Esophagus squamous epithelium (tissue), 4 donors: Measurements from ENCODE around the gene CYP3A5.

Experiments used
- POLR2A ChIP-seq, 4 donors: fragments of 450-650 bp; IDR thresholded peaks; one replicate each; pipeline ENCODE4 v1.6.1; 2017; ENCODE audit warnings: antibody characterized with exemption in 4 of 4, mild to moderate bottlenecking in 4 of 4, moderate library complexity in 3 of 4
- TF ChIP-seq, protein P1 (sequence below), 6 experiments: fragments of 450-650 bp in 4 of 6; fragments of 200-600 bp in 2 of 6; sonication (generic) in 2 of 6; IDR thresholded peaks; one replicate each; pipeline ENCODE4 v1.5.1; 2016 to 2019; ENCODE audit warnings: antibody characterized with exemption in 6 of 6, mild to moderate bottlenecking in 4 of 6, moderate library complexity in 4 of 6

- TF ChIP-seq, protein P1, sequence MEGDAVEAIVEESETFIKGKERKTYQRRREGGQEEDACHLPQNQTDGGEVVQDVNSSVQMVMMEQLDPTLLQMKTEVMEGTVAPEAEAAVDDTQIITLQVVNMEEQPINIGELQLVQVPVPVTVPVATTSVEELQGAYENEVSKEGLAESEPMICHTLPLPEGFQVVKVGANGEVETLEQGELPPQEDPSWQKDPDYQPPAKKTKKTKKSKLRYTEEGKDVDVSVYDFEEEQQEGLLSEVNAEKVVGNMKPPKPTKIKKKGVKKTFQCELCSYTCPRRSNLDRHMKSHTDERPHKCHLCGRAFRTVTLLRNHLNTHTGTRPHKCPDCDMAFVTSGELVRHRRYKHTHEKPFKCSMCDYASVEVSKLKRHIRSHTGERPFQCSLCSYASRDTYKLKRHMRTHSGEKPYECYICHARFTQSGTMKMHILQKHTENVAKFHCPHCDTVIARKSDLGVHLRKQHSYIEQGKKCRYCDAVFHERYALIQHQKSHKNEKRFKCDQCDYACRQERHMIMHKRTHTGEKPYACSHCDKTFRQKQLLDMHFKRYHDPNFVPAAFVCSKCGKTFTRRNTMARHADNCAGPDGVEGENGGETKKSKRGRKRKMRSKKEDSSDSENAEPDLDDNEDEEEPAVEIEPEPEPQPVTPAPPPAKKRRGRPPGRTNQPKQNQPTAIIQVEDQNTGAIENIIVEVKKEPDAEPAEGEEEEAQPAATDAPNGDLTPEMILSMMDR (IDR thresholded peaks at IDR 0.05), result no peak
- TF ChIP-seq POLR2A (IDR thresholded peaks at IDR 0.05), result no peak
These were observed 14.3 kb downstream of the CYP3A5 start for GRCh38 chr7:99665312-99666012.
